NCI-H345 treated with DMSO at 0.1 percent for 48 hours (cell line): Measurements from ENCODE around the gene PVALB.

Source experiments
- DNase-seq: peaks from one replicate; lab custom pipeline; 2025; ENCODE audit not compliant: unreplicated experiment; lab: John Stamatoyannopoulos, UW

PVALB gene, protein sequence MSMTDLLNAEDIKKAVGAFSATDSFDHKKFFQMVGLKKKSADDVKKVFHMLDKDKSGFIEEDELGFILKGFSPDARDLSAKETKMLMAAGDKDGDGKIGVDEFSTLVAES

DNA sequence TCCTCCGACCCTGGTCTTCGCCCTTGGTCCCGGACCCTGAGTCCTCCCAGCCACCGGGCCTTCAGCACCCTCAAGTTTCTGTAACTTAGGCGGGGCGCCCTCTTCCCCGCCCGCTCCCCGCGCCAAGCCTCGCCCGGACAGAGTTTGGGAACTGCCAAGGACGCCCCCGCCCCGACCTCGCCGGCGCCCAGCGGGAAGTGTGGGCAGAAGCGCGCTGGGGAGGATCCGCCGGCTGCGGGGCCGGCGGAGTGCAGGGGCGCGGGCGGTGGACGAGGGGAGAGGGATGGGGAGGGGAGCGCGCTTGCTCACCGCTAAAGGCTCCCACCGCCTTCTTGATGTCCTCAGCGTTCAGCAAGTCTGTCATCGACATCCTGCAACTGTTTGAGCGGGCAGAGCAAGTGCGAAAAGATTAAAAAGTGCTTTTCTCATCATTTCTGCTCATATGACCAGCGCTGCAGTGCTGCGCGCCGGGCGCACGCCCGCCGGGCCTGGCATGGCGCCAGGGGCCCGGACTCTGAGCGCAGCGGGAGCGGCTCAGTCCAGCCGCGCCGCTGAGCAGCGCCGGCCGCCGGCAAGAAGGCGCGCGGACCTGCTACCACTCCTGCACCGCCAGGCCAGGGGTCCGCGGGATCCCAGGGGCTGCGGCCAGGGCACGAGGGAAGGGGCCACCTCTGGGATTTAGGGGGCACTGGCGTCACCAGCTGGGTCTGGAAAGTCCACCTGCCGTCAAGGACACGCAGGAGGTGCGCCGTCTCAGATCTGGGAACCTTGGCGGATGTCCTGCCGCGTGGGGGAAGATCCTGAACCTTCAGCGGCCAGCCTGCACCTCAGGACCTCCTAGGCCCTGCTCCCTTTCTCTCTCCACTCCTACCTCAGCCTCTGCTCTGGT, at the start of gene PVALB:
TSS of gene PVALB (minus strand) at position 400 of the 889 bp plus-strand sequence. CDS start at position 370, 30 bp downstream.
- DNase-seq = no peak

DNA sequence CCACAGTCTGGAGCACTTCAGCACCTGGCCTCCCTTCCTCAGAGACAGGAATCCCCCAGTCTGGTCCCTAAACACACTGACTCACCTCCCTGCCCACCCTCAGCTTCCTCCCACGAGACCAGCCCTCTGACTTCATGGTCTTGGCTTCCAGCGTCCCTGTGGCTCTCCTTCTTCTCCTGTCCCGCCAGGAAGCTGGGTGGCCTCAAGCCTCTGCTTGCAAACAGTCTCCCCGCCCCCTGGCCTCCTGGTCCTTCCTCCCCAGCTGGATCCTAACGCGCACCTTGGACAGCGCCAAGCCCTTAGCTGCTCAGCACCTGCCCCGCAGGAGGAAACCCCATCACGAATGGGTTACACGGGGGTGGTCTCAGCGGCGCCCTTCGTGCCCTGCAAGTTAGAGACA, 48.5 kb upstream of the PVALB start:
- DNase-seq = no peak

DNA sequence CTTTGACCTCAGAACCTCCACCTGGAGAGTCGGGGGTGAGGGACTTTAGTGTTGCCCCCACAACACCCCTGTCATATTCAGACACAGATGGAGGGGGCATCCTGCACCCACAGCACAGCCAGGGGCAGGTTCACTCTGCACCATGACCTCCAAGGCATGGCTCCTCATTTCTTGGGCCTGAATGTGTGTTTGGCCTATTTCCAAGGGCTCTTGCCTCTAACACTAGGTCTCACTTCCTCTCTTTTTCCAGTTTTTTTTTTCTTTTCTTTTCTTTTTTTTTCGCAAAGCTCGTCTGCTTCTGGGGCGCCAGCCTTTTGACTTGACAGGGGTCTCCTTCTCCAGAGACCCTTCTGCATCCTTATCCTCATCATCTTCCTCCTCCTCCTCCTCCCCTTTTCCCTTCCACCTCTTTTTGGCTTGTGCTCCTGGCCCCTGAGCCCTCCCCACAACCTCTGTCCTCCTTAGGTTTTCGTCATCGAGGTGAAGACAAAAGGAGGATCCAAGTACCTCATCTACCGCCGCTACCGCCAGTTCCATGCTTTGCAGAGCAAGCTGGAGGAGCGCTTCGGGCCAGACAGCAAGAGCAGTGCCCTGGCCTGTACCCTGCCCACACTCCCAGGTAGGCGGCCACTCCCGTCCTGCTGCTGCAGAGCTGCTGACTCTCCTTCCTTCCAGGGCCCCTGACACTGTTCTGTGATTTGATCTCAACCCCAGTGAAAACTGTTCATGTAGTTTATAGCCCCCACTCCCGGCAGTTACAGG, 47.8 kb upstream of the PVALB start:
- DNase-seq = no peak

DNA sequence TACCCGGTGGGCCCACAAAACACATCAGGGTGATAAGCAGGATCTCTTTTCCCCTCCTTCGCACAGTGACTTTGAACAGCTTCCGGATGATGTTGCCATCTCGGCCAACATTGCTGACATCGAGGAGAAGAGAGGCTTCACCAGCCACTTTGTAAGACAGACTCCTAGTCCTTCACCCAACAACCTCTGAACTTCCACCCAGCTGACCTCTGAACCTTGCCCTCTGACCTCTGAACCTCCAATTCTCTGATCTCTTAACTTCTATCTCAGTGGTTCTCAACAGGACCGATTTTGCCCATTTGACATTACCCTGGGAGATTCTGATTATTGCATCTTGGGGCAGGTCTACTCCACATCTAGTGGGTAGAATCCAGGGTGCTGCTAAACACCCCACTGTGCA, 47.1 kb upstream of the PVALB start:
- DNase-seq = no peak

DNA sequence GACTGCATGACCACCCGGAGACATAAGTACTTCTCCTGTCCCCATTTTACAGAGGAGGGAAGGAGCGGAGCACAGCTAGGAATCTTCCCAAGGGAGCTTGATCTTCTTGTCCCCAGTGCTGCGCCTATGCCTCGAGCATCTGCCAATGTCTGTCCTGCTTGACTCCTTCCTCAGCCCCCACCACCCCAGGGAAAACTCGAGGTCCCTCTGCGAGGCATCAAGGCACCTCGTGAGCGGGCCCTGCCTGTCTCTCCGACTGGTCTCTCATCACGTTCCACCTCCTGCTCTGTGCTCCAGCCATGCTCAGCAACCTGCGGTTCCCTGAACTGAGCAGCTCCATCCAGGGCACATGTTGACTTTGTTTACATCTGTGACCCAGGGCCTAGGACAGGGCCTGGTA, 46.4 kb upstream of the PVALB start:
- DNase-seq = no peak

DNA sequence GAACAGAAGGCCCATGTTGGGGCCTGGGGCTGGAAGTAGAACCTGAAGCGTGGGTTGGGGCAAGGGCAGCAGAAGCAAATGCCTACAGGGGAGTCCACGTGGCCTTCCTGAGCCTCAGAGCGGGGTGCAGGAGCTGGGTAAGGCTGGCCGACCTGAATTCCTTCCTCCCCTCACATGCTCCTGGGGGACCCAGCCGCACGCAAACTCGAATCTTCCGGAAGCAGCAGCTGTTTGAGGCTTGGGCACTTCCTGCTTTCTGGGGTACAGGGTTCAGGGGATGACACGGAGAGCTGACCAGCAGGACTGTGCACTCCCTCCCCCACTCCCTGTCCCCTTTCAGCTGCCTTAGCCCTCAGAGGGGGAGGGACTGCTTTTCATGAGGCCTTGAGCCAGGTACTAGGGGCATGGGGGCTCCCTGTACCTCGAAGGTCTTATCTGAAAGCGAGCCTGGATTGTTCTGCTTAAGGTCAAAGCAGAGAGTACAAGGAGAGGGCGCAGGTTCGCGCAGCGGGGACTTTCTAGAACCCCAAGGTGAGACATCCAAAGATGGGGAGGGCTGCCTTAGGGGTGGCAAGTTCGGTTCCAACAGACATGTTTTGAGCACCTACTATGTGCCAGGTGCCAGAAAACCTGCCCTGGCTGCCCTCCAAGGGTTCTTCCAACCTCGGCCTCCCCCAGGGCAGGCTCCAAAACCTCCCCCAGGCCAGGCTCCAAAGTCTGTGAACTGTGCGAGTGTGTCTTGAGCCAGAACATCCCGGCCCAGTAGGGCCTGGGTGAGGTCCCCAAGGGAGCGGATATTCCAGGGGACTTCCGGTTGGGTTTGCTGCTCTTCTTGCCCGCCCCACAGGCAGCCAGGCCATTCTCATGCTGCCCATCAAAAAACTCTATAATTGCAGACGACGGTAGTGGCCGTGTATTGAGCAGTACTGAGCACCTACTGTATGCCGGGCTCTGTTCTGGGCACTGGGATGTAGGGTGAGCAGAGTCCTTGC, 45.7 kb upstream of the PVALB start:
- DNase-seq = no peak

DNA sequence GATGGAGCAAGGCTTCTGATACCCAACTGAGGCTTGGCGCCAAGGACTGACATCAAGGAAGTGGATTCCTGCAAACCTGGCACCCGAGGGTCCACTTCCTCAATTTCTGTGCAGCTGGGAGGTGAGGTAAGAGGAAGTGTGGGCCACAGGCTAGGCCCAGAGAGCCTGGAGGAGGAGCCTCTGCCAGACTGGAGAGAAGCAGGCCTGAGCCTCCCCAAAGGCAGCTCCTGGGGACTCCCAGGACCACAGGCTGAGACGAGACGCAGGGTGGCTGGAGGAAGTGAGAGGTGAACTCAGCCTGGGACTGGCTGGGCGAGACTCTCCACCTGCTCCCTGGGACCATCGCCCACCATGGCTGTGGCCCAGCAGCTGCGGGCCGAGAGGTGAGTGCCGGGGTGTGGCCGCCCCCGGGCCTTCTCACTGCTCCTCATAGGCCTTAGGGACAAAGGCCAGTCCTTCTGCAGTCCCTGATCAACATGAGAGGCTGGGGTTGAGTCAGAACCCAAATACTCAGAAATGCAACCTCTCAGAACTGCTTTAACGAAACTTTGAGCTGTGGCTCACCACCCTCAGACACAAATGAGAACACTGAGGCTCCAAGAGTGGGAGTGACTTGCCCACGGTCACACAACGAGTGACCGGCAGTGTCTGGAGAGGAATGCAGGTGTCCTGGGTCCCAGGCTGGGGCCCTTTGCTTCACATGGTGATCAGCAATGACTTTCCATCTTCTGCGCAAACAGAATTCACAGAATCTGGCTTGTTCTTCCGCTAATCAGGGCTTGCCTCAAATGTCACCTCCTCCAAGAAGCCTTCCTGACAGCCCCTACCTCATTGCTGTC, 44.2 kb upstream of the PVALB start, which contains the start of gene NCF4:
TSS of gene NCF4 (plus strand) at position 186 of the 839 bp plus-strand sequence. CDS start at position 352, 166 bp downstream.
- DNase-seq = no peak

DNA sequence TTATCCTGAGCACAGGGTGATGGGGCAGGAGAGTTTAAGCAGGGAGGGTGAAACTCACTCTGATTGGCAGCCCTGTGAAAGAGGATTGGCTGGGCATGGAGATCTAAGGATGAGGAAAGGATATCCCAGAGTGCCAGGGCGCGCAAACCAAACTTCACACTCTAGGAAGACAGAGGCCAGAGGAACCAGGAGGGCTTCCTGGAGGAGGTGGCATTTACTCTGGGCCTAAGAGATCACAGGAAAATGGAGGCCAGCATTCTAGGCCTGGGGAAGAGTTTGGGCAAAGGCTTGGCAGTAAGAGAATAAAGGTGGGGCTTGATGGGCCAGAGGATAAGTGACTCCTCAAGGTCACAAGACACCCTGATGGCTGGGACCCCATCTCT, 43.6 kb upstream of the PVALB start:
- DNase-seq = no peak

DNA sequence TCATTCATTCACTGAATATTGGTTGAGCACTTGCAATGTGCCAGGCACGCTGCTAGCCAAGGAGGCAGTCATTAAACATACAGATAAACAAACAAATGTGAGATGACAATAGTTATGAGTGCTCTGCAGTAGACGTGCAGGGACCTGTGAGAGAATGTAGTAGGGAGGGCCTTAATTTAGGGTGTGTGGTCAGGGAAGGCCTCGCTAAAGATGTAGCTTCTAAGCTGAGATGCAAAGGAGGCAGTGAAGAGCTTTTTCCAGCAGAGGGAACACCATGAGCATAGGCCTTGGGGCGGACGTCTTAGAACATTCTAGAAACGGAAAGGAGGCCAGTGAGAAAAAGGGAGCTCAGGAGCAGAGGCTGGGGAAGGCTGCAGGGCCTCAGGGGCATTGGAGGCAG, 43.2 kb upstream of the PVALB start:
- DNase-seq = no peak

DNA sequence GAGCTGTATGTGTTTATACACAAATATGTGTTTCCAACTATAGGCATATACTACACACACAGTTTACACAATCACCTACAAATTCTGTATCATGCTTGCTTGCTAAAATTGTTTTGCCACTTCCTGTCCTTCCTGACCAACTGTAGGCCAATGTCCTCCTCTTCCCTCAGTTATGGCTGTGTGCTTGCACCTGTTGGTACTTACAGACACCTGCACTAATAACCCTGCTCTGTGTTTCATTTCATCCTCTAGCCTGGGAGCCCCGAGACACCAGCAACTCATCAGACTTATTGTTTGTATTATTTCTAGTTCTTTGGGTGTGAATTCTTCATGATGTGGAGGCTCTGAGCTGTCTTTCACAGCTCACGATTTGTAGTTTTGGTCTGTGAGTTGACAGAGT, 42.1 kb upstream of the PVALB start:
- DNase-seq = no peak

DNA sequence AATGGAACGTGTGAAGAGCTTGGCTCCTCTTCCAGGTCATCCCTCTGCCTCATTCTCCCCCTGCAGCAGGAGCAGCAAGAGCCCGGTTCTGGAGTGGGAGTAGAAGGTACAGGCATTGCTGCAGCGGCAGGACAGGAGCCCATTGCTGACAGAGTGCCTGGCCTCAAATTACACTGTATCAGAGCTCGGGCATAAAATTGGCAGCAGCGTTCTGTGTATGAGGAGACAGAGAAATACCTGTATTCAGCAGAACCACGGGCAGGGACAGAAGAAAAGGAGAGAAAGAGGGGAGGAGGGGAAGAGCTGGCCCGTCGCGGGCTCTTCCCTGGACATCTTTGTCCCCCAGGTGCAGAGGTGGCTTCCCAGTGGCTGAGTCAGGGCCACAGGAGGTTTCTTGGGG, 41.3 kb upstream of the PVALB start:
- DNase-seq = no peak

DNA sequence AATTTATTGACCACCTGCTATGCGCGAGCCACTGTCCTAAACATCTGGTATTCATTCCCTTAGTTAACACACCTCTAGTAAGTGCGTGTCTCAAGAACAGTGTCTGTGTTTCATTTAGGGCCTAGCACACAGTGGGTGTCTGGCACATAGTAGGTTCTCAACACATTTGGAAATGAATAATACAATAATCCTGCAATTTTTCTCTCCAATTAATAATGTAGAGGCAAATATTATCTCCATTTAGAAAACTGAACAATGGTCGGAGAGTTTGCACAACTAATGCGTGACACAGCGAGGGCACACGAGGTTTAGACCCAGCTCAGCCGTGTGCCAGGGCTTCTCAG, 39.9 kb upstream of the PVALB start:
- DNase-seq = no peak

DNA sequence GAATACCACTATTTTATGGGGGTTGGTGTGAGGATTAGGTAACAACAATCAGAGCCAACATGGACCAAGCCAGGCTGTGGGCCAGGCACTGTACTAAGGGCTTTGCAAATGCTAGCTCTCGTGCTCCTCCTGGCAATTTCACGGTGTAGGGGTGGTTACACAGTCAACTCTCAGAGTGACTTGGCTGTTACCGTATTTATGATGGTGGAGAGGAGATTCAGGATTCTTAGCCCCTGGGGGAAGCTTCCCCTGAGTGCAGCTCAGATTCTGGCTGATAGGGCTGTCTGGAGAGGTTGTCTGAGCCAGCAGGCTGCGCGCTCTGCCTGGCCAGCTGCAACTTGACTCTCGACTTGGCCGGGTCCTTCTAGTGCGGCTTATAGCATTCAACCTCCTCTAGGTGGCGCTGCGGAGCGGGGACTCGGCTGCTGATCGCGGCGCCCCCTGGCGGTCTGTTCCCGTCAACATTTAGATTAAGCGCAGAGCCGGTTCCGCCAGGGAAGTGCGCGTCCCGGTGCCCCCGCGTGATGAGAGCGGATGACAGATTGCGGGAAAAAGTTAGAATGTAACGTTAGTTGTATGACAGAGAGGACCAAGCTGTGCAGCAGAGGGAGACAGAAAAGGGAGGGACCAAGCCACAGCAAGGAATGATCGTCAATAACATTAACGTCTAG, 39.4 kb upstream of the PVALB start:
- peak; percentile 51 for DNase-seq

DNA sequence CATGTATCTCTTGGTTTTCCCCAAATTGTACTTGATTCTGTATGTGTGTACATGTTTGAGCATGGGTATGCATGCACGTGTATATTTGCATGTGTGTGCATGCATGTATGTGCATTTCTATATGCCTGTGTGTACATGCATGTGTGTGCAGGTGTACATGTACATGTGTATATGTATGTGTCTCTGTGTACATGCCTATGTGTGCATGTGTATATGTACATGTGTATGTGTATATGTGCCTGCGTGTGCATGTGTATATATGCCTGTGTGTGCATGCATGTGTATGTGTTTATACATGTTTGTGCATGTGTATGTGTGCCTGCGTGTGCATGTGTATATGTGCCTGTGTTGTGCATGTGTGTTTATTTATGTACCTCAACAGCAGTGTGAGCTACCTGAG, 38.6 kb upstream of the PVALB start:
- no peak for DNase-seq

DNA sequence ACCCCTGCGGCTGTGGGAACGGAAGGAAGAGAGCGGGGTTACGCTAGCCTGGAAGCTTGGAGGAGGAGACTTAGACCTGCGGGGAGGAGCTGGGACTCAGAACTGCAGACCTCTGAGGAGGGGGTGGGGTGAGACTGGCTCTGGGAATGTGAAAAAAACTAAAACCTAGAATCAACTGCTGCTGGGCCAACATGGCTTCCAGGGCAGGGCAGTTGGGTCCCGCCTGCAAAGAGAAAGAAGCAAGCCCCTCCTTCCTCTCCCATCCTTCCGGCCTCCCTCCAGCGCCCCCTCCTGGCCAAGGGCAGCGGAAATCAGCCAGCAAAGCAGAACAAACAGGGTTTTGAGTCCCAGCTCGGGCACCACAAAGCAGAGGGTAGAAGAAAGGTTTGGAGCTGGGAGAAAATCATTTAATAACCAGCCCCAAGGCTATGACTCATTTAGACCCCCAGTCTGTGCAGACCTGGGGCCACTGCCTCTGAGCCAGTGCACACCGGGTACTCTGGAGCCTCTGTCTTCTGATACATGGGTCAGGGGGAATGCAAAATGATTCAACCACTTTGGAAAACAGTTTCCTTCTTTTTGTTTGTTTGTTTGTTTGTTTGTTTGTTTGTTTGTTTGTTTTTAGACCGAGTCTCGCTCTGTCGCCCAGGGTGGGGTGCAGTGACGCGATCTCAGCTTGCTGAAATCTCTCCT, 36.7 kb upstream of the PVALB start:
- no peak for DNase-seq

DNA sequence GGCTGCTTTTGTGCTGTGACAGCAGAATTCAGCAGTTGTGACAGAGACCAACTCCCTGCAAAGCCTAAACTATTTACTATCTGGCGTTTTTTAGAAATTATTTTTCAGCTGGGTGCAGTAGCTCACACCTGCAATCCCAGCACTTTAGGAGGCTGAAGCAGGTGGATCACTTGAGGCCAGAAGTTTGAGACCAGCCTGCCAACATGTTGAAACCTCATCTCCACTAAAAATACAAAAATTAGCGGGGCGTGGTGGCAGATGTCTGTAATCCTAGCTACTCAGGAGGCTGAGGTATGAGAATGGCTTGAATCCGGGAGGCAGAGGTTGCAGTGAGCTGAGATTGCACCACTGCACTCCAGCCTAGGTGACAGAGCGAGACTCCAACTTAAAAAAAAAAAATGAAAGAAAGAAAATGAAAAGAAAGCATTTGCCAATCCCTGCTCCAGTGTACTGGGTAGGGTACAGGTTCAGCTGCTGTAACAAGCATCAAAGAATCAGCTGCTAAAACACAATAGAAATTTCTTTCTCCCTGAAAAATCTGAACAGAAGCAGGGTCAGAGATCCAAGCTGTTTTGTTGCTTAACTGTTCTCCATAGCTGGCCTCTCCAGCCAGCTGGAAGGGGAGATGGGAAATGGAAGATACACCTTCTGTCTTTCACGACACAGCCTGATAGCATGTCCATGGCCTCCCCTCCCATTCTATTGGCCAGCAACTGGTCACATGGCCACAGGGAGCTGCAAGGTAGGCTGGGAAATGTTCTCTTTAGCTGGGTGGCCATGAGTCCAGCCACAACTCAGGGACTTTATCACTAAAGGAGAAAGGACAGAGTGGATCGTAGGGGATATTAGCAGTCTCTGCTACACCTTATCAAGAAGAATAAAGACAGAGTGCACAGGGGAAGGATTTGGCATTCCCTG, 35.5 kb upstream of the PVALB start:
- no peak for DNase-seq

DNA sequence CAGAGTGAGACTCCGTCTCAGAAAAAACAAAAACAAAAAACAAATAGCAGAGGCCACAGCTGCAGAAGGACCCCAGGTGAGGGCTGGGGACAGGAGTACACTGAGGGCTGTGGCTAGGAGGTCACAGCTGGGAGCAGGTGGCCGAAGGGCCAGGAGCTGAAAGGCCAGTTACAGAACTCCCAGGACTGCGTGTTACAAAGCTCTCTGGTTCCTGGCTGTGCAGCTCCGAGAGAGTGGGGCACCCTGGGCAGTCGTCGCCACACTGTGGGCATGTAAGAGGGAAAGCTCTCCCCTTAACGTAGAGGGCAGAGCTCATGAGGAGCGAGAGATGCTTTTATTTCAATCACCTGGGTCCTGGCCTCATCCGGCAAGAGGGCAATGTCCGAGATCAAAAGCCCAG, 33.8 kb upstream of the PVALB start:
- DNase-seq = no peak

DNA sequence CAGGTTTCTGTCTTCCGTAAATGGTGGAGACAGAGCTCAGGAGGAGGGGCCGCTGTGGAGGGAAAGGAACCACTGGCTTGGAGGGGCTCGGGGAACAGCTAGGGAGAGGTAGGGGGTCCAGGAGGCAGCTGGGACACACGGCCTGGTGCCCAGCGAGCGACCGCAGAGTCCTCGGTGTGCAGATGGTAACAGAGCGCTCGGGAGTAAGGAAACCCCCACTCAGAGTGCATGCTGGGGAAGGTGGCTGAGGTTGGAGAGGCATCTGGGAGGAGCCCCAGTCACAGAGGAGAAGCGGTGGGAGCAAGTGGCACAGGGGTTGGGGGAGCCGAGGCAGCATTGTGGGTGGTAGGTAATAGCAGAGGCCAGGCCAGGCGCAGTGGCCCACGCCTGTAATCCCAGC, 33.2 kb upstream of the PVALB start:
- no peak for DNase-seq
